ENCODE results near the gene BIRC2.
"Not testable (repeated sequence)": the region's sequence is repeated elsewhere in the genome, so short reads cannot be mapped to it uniquely, and the experiment has no call there.

BIRC2 gene

DNA sequence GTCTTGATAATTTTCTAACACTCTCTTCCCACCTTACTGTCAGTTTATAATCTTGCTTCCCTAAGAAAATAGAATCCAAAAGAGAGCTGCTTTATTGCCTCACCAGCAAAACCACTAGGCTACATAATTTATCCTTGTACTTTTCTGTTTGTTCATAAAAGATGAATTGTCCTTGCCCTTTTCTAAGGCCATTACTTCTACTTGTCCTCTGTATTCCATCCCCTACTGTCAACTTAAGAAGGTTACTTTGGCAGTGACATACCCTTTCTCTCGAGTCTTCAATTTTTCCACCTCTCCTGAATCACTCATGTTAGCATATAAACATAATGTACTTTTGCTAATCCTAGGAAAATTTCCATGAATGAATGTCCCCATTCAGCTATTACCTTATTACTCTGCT lies 18.0 kb downstream of the BIRC2 start:
- no peak overlapping the region for H3K4me3 ChIP-seq (ENCODE audit: low read depth, low read length)
- DNase-seq (ENCODE audit: low read depth) = no peak

GRCh38 chr11:102367364-102367763 lies 20.4 kb downstream of the BIRC2 start:
- no peak for DNase-seq (ENCODE audit: low read depth)
- no peak overlapping the region for H3K4me3 ChIP-seq (ENCODE audit: low read depth, low read length)

DNA sequence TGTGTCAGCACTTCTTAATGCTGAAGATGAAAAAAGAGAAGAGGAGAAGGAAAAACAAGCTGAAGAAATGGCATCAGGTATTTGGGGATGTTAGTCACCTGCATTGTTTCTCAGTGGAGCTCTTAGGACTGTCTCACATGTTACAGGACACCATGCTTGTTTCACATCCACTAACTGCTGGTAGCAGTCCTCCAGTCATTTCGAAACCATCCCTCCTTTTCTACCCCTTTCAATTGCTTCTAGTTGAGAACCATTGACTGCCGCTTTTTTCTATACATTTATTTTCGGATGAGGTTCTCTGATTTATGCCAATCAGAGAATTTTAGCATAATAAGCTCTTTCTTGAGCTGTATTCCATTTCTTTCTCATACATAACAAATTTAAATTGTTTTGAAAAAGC lies 21.5 kb downstream of the BIRC2 start:
- H3K4me3 ChIP-seq (ENCODE audit: low read depth, low read length) = no peak overlapping the region
- DNase-seq (ENCODE audit: low read depth) = no peak

DNA sequence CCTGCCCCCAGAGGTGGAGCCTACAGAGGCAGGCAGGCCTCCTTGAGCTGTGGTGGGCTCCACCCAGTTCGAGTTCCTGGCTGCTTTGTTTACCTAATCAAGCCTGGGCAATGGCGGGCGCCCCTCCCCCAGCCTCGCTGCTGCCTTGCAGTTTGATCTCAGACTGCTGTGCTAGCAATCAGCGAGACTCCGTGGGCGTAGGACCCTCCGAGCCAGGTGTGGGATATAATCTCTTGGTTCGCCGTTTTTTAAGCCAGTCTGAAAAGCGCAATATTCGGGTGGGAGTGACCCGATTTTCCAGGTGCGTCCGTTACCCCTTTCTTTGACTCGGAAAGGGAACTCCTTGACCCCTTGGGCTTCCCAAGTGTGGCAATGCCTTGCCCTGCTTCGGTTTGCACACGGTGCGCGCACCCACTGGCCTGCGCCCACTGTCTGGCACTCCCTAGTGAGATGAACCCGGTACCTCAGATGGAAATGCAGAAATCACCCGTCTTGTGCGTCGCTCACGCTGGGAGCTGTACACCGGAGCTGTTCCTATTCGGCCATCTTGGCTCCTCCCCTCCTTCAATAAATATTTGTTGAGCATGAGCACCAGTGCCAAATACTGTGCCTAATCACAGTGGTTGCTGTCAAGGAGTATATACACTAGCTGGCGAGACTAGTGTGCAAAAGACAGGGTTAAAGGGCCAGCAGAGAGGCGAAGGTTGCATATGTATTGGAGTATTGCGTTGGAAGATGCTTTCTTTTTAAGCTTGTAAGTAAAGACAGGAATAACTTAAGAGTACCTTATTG lies 27.8 kb downstream of the BIRC2 start:
- H3K4me3 ChIP-seq (ENCODE audit: low read depth, low read length); DNase-seq (ENCODE audit: low read depth): not testable (repeated sequence)

DNA sequence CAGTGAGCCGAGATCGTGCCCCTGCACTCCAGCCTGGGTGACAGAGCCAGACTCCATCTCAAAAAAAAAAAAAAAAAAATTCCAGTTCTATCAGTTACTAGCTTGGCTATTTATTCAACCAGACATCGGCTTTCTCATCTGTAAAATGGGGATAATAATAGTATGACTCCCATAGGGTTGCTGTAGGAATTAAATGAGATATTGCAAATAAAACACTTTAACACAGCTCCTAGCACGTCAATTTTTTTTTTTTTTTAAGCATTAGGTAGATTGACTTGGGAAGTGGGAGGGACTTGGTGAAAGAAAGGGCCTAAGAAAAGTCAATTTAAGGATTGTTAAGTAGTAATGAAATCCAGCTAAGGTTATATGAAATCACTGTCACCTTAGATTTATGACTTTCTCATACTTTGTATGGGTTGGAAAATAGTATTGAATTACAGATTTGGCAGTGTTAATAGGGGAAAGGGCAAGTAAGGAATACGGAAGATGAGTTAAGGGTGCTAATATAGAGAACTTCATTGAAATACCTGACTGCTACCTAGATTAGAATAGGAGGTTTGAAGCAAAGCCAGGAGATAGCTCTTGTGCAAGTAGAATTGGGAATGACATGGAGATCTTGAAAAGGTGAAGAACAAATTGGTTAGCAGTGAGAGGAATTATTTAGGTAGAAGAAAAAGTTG lies 28.8 kb downstream of the BIRC2 start:
- DNase-seq (ENCODE audit: low read depth) = no peak
- H3K4me3 ChIP-seq (ENCODE audit: low read depth, low read length) = no peak overlapping the region

- DNase-seq (ENCODE audit: low read depth) = no peak
- H3K4me3 ChIP-seq (ENCODE audit: low read depth, low read length) = no peak overlapping the region
Measured at GRCh38 chr11:102377891-102378290, 30.9 kb downstream of the BIRC2 start.

- H3K4me3 ChIP-seq (ENCODE audit: low read depth, low read length) = no peak overlapping the region
- DNase-seq (ENCODE audit: low read depth) = no peak
Measured at GRCh38 chr11:102378818-102379217, 31.8 kb downstream of the BIRC2 start.

- no peak overlapping the region for H3K4me3 ChIP-seq (ENCODE audit: low read depth, low read length)
- no peak for DNase-seq (ENCODE audit: low read depth)
Measured at GRCh38 chr11:102382384-102382783, 35.4 kb downstream of the BIRC2 start.

DNA sequence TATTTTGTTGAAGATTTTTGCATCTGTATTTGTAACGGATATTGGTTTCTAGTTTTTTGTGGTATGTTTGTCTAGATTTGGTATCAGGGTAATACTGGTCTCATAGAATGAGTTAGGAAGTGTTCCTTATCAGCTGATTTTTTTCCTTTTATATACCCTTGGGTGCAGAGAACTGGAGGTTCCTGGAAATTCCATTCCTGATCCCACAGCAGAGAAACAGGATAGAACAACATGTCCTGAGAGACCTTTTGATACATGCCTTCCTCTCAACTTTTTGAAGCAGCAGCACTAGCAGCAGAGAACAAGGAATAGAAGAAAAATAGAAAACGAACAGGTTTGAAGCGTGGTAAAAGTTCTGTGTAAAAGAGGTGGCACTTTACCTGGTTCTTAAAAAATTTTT lies 36.8 kb downstream of the BIRC2 start:
- DNase-seq (ENCODE audit: low read depth) = no peak
- H3K4me3 ChIP-seq (ENCODE audit: low read depth, low read length) = no peak overlapping the region

DNA sequence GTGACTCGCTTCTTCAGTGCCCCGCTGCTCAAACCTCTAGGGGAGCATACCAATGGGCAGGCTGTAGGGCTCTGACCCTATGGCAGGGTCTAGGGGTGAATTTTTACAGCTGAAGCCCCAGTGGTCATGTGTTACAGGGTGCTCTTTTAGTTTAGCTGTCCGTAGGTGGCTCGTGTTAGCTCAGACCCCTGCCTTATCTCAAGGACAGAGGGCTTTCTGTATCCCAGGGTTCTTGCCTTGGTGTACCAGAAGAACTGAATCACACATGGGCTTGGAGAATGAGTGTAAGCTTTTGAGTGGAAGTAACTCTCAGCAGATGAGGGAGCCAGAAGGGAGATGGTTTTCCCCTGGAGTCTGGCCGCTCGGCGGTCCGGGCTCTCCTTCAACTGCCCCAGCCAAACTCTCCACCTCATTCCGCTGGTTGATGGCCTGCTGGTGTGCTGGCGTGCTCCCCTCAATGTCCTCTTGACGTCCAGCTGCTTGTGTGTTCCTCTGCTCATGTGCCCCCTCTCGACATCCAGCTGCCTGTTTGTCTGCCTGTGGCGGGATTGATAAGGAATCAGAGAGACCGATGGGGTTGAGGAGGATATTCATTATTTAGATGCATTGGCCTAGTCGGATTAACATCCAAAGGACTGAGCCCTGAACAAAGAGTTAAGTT lies 37.5 kb downstream of the BIRC2 start:
- DNase-seq (ENCODE audit: low read depth) = no peak
- H3K4me3 ChIP-seq (ENCODE audit: low read depth, low read length) = no peak overlapping the region

- no peak overlapping the region for H3K4me3 ChIP-seq (ENCODE audit: low read depth, low read length)
- DNase-seq (ENCODE audit: low read depth) = no peak
Measured at GRCh38 chr11:102385085-102386007, 38.3 kb downstream of the BIRC2 start.

- no peak for DNase-seq (ENCODE audit: low read depth)
- H3K4me3 ChIP-seq (ENCODE audit: low read depth, low read length) = no peak overlapping the region
Measured at GRCh38 chr11:102386136-102386734, 39.2 kb downstream of the BIRC2 start.

DNA sequence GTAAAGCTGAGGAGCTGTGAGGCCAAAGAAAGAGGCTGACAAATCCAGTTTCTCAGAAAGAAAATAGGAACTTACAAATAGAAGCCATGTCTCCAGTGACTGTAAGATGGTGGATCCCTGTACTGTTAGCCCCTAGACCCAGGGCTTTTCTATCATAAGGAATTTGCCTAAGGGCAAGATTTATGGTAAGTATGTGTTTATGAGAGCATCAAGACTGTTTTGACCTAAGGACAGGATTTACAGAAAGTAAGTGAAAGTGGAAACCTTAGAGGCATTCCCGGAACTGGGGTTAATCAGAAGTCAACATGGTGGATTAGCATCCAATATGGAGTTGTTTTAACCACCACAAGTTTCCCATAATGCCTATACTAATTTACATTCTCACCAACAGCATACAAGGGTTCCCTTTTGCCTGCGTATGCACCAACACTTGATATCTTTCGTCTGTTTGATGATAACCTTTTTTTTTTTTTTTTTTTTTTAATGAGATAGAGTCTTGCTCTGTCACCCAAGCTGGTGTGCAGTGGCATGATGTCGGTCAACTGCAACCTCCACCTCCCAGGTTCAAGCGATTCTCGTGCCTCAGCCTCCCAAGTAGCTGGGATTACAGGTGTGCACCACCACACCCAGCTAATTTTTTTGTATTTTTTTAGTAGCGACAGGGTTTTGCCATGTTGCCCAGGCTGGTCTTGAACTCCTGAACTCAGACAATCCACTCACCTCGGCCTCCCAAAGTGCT lies 40.2 kb downstream of the BIRC2 start:
- DNase-seq (ENCODE audit: low read depth) = no peak
- H3K4me3 ChIP-seq (ENCODE audit: low read depth, low read length) = no peak overlapping the region

DNA sequence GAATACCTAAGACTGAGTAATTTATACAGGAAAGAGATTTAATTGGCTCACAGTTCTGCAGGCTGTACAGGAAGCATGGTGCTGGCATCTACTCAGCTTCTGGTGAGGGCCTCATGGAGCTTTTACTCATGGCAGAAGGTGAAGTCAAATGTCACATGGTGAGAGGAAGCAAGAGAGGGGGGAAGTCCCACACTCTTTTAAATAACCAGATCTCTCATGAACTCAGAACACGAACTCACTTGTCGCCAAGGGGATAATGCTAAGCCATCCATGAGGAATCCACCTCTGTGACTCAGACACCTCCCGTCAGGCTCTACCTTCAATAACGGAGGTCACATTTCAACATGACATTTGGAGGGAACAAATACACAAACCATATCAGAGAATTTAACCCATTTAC lies 42.2 kb downstream of the BIRC2 start:
- no peak overlapping the region for H3K4me3 ChIP-seq (ENCODE audit: low read depth, low read length)
- no peak for DNase-seq (ENCODE audit: low read depth)

DNA sequence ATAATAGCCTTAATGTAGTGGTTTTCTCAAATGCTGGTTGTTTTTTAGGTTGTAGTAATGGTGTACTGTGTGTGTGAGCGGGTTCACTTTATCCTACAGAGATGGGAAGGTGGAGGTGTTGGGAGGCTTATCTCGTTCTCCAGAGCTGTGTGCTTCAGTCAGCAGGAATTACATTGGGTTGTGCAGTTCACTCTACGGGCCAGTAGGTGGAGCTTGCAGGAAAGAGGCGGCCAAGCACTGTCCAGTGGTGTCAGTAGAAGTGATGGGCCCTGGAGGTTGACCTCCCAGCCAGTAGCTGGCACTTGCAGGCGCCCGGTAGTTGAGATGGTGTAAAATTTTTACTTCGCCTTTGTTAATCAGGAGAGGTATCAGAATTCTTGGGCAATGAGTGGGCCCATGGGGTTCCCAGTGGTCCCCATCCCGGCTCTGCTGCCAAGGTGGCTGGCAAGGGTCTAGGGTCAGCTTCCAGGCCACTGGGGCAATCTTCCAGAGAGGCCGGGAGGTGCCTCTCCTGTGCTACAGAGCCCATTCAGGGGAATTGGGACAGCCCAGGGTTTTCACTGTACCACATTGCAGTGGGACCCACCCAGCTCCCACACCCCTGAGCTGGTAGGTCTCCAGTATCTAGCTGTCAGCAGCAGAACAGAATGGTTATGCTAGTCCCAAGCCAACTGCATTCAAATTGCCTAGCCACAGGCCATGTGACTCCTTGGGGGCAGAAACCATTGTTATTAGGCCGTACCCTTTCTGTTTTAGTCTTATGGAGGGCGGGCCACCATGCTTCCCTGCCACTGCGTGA lies 43.9 kb downstream of the BIRC2 start:
- DNase-seq (ENCODE audit: low read depth) = peak; percentile 20

GRCh38 chr11:102391549-102392237 lies 44.7 kb downstream of the BIRC2 start:
- no peak for DNase-seq (ENCODE audit: low read depth)
- no peak overlapping the region for H3K4me3 ChIP-seq (ENCODE audit: low read depth, low read length)

More for the DNA sequence above, 43.9 kb downstream of the BIRC2 start:
- no peak overlapping the region for H3K4me3 ChIP-seq (ENCODE audit: low read depth, low read length)

DNA sequence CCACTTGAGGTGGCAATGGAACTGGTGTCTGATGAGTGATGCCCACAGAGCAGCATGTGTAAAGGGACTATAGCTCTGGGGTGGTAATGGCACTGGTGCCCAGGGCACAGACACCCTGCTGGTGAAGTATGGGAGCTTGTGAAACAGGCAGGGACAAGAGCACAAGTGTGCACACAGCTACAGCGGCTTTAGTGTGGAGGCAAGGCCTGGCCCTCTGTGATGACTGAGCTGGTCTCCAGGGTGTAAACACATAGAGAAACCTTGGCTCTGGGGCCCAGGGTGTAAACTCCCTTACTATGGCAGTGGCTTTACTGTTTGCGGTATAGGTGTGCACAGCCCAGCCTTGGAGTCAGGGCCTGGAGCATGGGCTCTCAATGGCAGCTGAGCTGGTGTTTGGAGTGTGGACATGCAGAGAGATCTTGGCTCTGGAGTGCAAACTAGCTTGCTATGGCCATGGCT lies 46.3 kb downstream of the BIRC2 start:
- DNase-seq (ENCODE audit: low read depth) = no peak
- H3K4me3 ChIP-seq (ENCODE audit: low read depth, low read length) = no peak overlapping the region

All from skeletal muscle cell (primary cell).